WTC11 (cell line): ENCODE data around the gene SCIN. TPM values are rescaled to one million over a fixed set of nuclear protein-coding genes. Genes with fewer than 3 reads are reported as not detected.

Experiments used
- ATAC-seq: fragments of 200-7000 bp; cut with Tn5 transposase; 2 replicates; pipeline ENCODE4 v1.10.0; 2021; ENCODE audit warnings: mild to moderate bottlenecking, moderate library complexity
- CTCF ChIA-PET: fragments of 300-600 bp; sonication (Branson Sonifier 250); formaldehyde crosslinking; loops from one replicate; lab custom pipeline; 2021; ENCODE audit warnings: antibody characterized with exemption; lab: Charles Lee
- POLR2A ChIA-PET: fragments of 350-600 bp; sonication (Branson Sonifier 250); formaldehyde crosslinking; loops from one replicate; lab custom pipeline; 2021; ENCODE audit warnings: antibody characterized with exemption; lab: Charles Lee
- DNase-seq: peaks from one replicate; pipeline ENCODE4 v3.0.0; 2021; ENCODE audit warnings: low spot score
- H3K27ac Mint-ChIP-seq: 2 replicates; pipeline ENCODE4 v1.8.0; 2021; ENCODE audit warnings: mixed read lengths
- H3K27me3 Mint-ChIP-seq: 2 replicates; pipeline ENCODE4 v1.8.0; 2021; ENCODE audit warnings: low read depth, mild to moderate bottlenecking, moderate library complexity, mixed read lengths
- H3K36me3 Mint-ChIP-seq: 2 replicates; pipeline ENCODE4 v1.8.0; 2021; ENCODE audit warnings: mixed read lengths
- H3K4me1 Mint-ChIP-seq: 2 replicates; pipeline ENCODE4 v1.8.0; 2022; ENCODE audit warnings: mixed read lengths
- H3K4me3 Mint-ChIP-seq: 2 replicates; pipeline ENCODE4 v1.8.0; 2021; ENCODE audit warnings: mild to moderate bottlenecking, moderate library complexity, mixed read lengths
- H3K9me3 Mint-ChIP-seq: 2 replicates; pipeline ENCODE4 v1.8.0; 2021; ENCODE audit warnings: mixed read lengths
- AFF4 ChIP-seq: sonication (generic); formaldehyde crosslinking; IDR thresholded peaks from 2 replicates; pipeline ENCODE4 v1.8.1; 2023; ENCODE audit warnings: mild to moderate bottlenecking, missing genetic modification reagents, borderline replicate concordance
- AR ChIP-seq: fragments of 250-450 bp; sonication (Bioruptor Pico); IDR thresholded peaks from 2 replicates; pipeline ENCODE4 v1.9.0; 2021; ENCODE audit warnings: mild to moderate bottlenecking
- CREM ChIP-seq: sonication (generic); formaldehyde crosslinking; IDR thresholded peaks from 2 replicates; pipeline ENCODE4 v1.8.1; 2022; ENCODE audit warnings: mild to moderate bottlenecking, missing genetic modification reagents, moderate library complexity
- E2F4 ChIP-seq: sonication (generic); formaldehyde crosslinking; IDR thresholded peaks from 2 replicates; pipeline ENCODE4 v1.8.1; 2022; ENCODE audit warnings: low read depth, mild to moderate bottlenecking, moderate library complexity, missing genetic modification reagents, borderline replicate concordance
- ELF4 ChIP-seq: sonication (generic); formaldehyde crosslinking; IDR thresholded peaks from 2 replicates; pipeline ENCODE4 v1.8.1; 2022; ENCODE audit warnings: low read depth, mild to moderate bottlenecking, moderate library complexity, missing genetic modification reagents
- EMX1 ChIP-seq: fragments of 250-450 bp; sonication (Bioruptor Pico); IDR thresholded peaks from 2 replicates; pipeline ENCODE4 v1.8.0; 2021; ENCODE audit warnings: mild to moderate bottlenecking
- FOXK1 ChIP-seq: sonication (generic); formaldehyde crosslinking; IDR thresholded peaks from 2 replicates; pipeline ENCODE4 v1.8.0; 2022; ENCODE audit warnings: mild to moderate bottlenecking, moderate library complexity, missing genetic modification reagents
- FOXP1 ChIP-seq: sonication (generic); formaldehyde crosslinking; IDR thresholded peaks from 2 replicates; pipeline ENCODE4 v1.8.0; 2022; ENCODE audit warnings: missing genetic modification reagents, mild to moderate bottlenecking, moderate library complexity, borderline replicate concordance
- HMGA2 ChIP-seq: fragments of 250-450 bp; sonication (Bioruptor Pico); IDR thresholded peaks from 2 replicates; pipeline ENCODE4 v1.4.0; 2021; ENCODE audit warnings: mild to moderate bottlenecking, moderate library complexity
- HMGXB4 ChIP-seq: sonication (generic); formaldehyde crosslinking; IDR thresholded peaks from 2 replicates; pipeline ENCODE4 v1.8.1; 2023; ENCODE audit warnings: mild to moderate bottlenecking, moderate library complexity, missing genetic modification reagents
- JAZF1 ChIP-seq: fragments of 250-450 bp; sonication (Bioruptor Pico); IDR thresholded peaks from 2 replicates; pipeline ENCODE4 v1.9.0; 2021; ENCODE audit warnings: moderate library complexity, mild to moderate bottlenecking, inconsistent platforms
- MYBL2 ChIP-seq: sonication (generic); formaldehyde crosslinking; IDR thresholded peaks from 2 replicates; pipeline ENCODE4 v1.8.1; 2023; ENCODE audit warnings: mild to moderate bottlenecking, moderate library complexity, missing genetic modification reagents
- NFATC4 ChIP-seq: fragments of 250-450 bp; sonication (Bioruptor Pico); IDR thresholded peaks from 2 replicates; pipeline ENCODE4 v1.9.0; 2021; ENCODE audit warnings: mild to moderate bottlenecking
- NFE2L1 ChIP-seq: sonication (generic); formaldehyde crosslinking; IDR thresholded peaks from 2 replicates; pipeline ENCODE4 v1.8.1; 2023; ENCODE audit warnings: missing genetic modification reagents
- NFYB ChIP-seq: sonication (generic); formaldehyde crosslinking; conservative IDR thresholded peaks from 2 replicates; pipeline ENCODE4 v1.8.0; 2022; ENCODE audit warnings: low read depth, missing genetic modification reagents
- NR3C1 ChIP-seq: sonication (generic); formaldehyde crosslinking; conservative IDR thresholded peaks from 2 replicates; pipeline ENCODE4 v1.8.1; 2023; ENCODE audit warnings: low read depth, mild to moderate bottlenecking, missing genetic modification reagents
- RORB ChIP-seq: fragments of 250-450 bp; sonication (Bioruptor Pico); IDR thresholded peaks from 2 replicates; pipeline ENCODE4 v1.9.0; 2021; ENCODE audit warnings: mild to moderate bottlenecking
- SMAD4 ChIP-seq: sonication (generic); formaldehyde crosslinking; IDR thresholded peaks from 2 replicates; pipeline ENCODE4 v1.8.0; 2022; ENCODE audit warnings: mild to moderate bottlenecking, missing genetic modification reagents
- SOX15 ChIP-seq: fragments of 250-450 bp; sonication (Bioruptor Pico); IDR thresholded peaks from 2 replicates; pipeline ENCODE4 v1.9.0; 2021; ENCODE audit warnings: mild to moderate bottlenecking
- TP53 ChIP-seq: sonication (generic); formaldehyde crosslinking; IDR thresholded peaks from 2 replicates; pipeline ENCODE4 v1.8.1; 2023; ENCODE audit warnings: mild to moderate bottlenecking, missing genetic modification reagents
- USF1 ChIP-seq: sonication (generic); formaldehyde crosslinking; IDR thresholded peaks from 2 replicates; pipeline ENCODE4 v1.8.0; 2022; ENCODE audit warnings: mild to moderate bottlenecking, missing genetic modification reagents
- ZMAT4 ChIP-seq: fragments of 250-450 bp; sonication (Bioruptor Pico); IDR thresholded peaks from 2 replicates; pipeline ENCODE4 v1.9.0; 2021; ENCODE audit warnings: mild to moderate bottlenecking
- ZNF232 ChIP-seq: sonication (generic); formaldehyde crosslinking; IDR thresholded peaks from 2 replicates; pipeline ENCODE4 v1.8.0; 2022; ENCODE audit warnings: mild to moderate bottlenecking, missing genetic modification reagents
- ZNF281 ChIP-seq: sonication (generic); formaldehyde crosslinking; IDR thresholded peaks from 2 replicates; pipeline ENCODE4 v1.8.0; 2023; ENCODE audit warnings: mild to moderate bottlenecking, missing genetic modification reagents
- total RNA-seq: library from RNA; stranded (reverse); gene quantifications from 3 replicates; pipeline ENCODE4 v1.2.3, GENCODE V29; 2021

Gene SCIN
- total RNA-seq, 1 experiment from 2014 or later = 0.98 TPM

DNA sequence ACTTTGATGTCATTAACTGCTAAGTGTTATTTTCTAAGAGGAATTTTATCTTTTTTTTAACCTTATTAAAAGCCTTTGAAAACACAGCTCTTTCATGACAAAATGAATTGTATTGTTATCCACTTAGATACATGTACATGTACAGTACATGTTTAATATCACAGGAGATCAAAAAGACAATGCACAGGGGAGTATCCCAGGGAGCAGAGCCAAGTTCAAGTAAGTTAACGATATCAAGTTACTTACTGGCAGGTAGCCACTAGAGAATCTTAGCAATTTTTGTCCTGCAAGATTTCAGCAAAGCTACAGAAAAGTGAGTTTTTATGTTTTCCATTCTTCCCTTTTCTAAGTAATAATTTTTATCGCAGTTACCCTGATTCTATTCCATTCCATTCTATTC, 83.0 kb downstream of the SCIN start (continued):
- TF ChIP-seq AR (CRISPR knock-in tag) (no peak), FOXK1 (CRISPR knock-in tag) (no peak), SOX15 (CRISPR knock-in tag) (no peak), NFE2L1 (no peak), NR3C1 (no peak), FOXP1 (CRISPR knock-in tag) (no peak), ZNF281 (CRISPR knock-in tag) (no peak), ZNF232 (no peak), ZMAT4 (CRISPR knock-in tag) (no peak), NFYB (CRISPR knock-in tag) (no peak), USF1 (CRISPR knock-in tag) (no peak), HMGA2 (CRISPR knock-in tag) (no peak), RORB (CRISPR knock-in tag) (no peak)
- TF ChIP-seq, all 79 proteins: peak for 0

- POLR2A ChIA-PET = no interaction called here
- ATAC-seq = no peak
- no peak for DNase-seq
- CTCF ChIA-PET = no interaction called here
- H3K27me3 Mint-ChIP-seq = no peaks in the 10 kb centered on the region
- no peak for TF ChIP-seq CREM
- TF ChIP-seq EMX1 (CRISPR knock-in tag) = no peak
- TF ChIP-seq NFE2L1 = no peak
- TF ChIP-seq AFF4 = no peak
- no peak for TF ChIP-seq SMAD4 (CRISPR knock-in tag)
- no peak for TF ChIP-seq MYBL2 (CRISPR knock-in tag)
- no peak for TF ChIP-seq ZNF232
- TF ChIP-seq TP53 = no peak
- TF ChIP-seq HMGXB4 (CRISPR knock-in tag) = no peak
- no peak for TF ChIP-seq JAZF1 (CRISPR knock-in tag)
- no peak for TF ChIP-seq E2F4 (CRISPR knock-in tag)
- TF ChIP-seq NFATC4 = no peak
- TF ChIP-seq ELF4 = no peak
- peaks cover 7% of the 10 kb centered on the region for H3K9me3 Mint-ChIP-seq
- peaks cover 5% of the 10 kb centered on the region; the same call in 1 of the 2 replicates for H3K4me1 Mint-ChIP-seq
- no peak overlapping the region for H3K27ac Mint-ChIP-seq
- H3K4me3 Mint-ChIP-seq = no peak overlapping the region
- no peaks in the 10 kb centered on the region for H3K36me3 Mint-ChIP-seq
Measured at GRCh38 chr7:12655161-12655560, 84.6 kb downstream of the SCIN start.
